ENCODE measurements around the gene TSPEAR.

GRCh38 chr21:44539991-44540666 is 171.2 kb downstream of the TSPEAR start, which contains the start of gene KRTAP10-1:
- TF ChIP-seq EP300 (IDR thresholded peaks at IDR 0.05), result no peak
- TF ChIP-seq, protein P1, sequence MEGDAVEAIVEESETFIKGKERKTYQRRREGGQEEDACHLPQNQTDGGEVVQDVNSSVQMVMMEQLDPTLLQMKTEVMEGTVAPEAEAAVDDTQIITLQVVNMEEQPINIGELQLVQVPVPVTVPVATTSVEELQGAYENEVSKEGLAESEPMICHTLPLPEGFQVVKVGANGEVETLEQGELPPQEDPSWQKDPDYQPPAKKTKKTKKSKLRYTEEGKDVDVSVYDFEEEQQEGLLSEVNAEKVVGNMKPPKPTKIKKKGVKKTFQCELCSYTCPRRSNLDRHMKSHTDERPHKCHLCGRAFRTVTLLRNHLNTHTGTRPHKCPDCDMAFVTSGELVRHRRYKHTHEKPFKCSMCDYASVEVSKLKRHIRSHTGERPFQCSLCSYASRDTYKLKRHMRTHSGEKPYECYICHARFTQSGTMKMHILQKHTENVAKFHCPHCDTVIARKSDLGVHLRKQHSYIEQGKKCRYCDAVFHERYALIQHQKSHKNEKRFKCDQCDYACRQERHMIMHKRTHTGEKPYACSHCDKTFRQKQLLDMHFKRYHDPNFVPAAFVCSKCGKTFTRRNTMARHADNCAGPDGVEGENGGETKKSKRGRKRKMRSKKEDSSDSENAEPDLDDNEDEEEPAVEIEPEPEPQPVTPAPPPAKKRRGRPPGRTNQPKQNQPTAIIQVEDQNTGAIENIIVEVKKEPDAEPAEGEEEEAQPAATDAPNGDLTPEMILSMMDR (IDR thresholded peaks at IDR 0.05), result no peak
- TF ChIP-seq POLR2A (IDR thresholded peaks at IDR 0.05; ENCODE audit: low read depth), result no peak
- TF ChIP-seq POLR2AphosphoS5 (IDR thresholded peaks at IDR 0.05), result no peak
